Mesenchymal stem cell (in vitro differentiated cells and primary cell): ENCODE measurements around the gene TMEM130.

Source experiments
- DNase-seq: peaks from one replicate; pipeline ENCODE4 v3.0.0-alpha.2; 2013
- H2AFZ ChIP-seq: one replicate; pipeline ENCODE4 v1.6.1; 2013; ENCODE audit warnings: low read depth, mild to moderate bottlenecking, control low read depth, inconsistent platforms, low read length, moderate library complexity
- H2AK5ac ChIP-seq: 2 replicates; pipeline ENCODE4 v1.6.1; 2013; ENCODE audit warnings: low read length, moderate library complexity, mild to moderate bottlenecking, inconsistent platforms; ENCODE audit not compliant: severe bottlenecking
- H2BK120ac ChIP-seq: one replicate; pipeline ENCODE4 v1.6.1; 2013; ENCODE audit warnings: low read depth, mild to moderate bottlenecking, inconsistent platforms, low read length, moderate library complexity
- H2BK12ac ChIP-seq, 2 experiments: one replicate each; pipeline ENCODE4 v1.6.1; 2013; ENCODE audit warnings: inconsistent platforms in 2 of 2, low read length in 2 of 2, mild to moderate bottlenecking in 2 of 2, moderate library complexity in 2 of 2, control low read depth in 1 of 2
- H2BK15ac ChIP-seq: one replicate; pipeline ENCODE4 v1.6.1; 2013; ENCODE audit warnings: mild to moderate bottlenecking, low read depth, inconsistent platforms; ENCODE audit not compliant: poor library complexity, severe bottlenecking
- H2BK5ac ChIP-seq: 2 replicates; pipeline ENCODE4 v1.6.1; 2013; ENCODE audit warnings: low read depth, mild to moderate bottlenecking, low read length, control low read depth, inconsistent platforms; ENCODE audit not compliant: poor library complexity, severe bottlenecking
- H3K14ac ChIP-seq, 2 experiments: one replicate each; pipeline ENCODE4 v1.6.1; 2013; ENCODE audit warnings: inconsistent platforms in 2 of 2, low read length in 2 of 2, control low read depth in 1 of 2, mild to moderate bottlenecking in 1 of 2, moderate library complexity in 1 of 2
- H3K18ac ChIP-seq, 2 experiments: one replicate each; pipeline ENCODE4 v1.6.1; 2013; ENCODE audit warnings: inconsistent platforms in 2 of 2, low read length in 2 of 2, control low read depth in 1 of 2, low read depth in 1 of 2, mild to moderate bottlenecking in 1 of 2
- H3K23ac ChIP-seq, 2 experiments: one replicate each; pipeline ENCODE4 v1.6.1; 2013; ENCODE audit warnings: inconsistent platforms in 2 of 2, low read length in 2 of 2, mild to moderate bottlenecking in 2 of 2, moderate library complexity in 2 of 2, control low read depth in 1 of 2
- H3K27ac ChIP-seq: 2 replicates; pipeline ENCODE4 v1.5.1; 2013; ENCODE audit warnings: mild to moderate bottlenecking, moderate library complexity, low read length, control low read depth, inconsistent platforms; ENCODE audit not compliant: poor library complexity, severe bottlenecking
- H3K27me3 ChIP-seq, 2 experiments: 2 replicates each; pipeline versions ENCODE4 v1.6.1 to v1.7.0; 2013; ENCODE audit warnings: low read length in 2 of 2, mild to moderate bottlenecking in 2 of 2, moderate library complexity in 2 of 2, control low read depth in 1 of 2, inconsistent platforms in 1 of 2; ENCODE audit not compliant: control insufficient read depth in 1 of 2, insufficient read depth in 1 of 2
- H3K36me3 ChIP-seq, 2 experiments: 2 replicates each; pipeline versions ENCODE4 v1.6.1 to v1.7.0; 2013; ENCODE audit warnings: low read length in 2 of 2, control low read depth in 1 of 2, inconsistent platforms in 1 of 2, low read depth in 1 of 2, mild to moderate bottlenecking in 1 of 2; ENCODE audit not compliant: insufficient read depth in 2 of 2, control insufficient read depth in 1 of 2
- H3K4ac ChIP-seq, 2 experiments: one replicate each; pipeline ENCODE4 v1.6.1; 2013; ENCODE audit warnings: inconsistent platforms in 2 of 2, low read length in 2 of 2, mild to moderate bottlenecking in 2 of 2, moderate library complexity in 2 of 2, control low read depth in 1 of 2, low read depth in 1 of 2
- H3K4me1 ChIP-seq: 2 replicates; pipeline ENCODE4 v1.6.1; 2013; ENCODE audit warnings: low read depth, low read length, control low read depth; ENCODE audit not compliant: control insufficient read depth, insufficient read depth
- H3K4me2 ChIP-seq: 2 replicates; pipeline ENCODE4 v1.6.1; 2013; ENCODE audit warnings: low read length, mild to moderate bottlenecking, inconsistent platforms; ENCODE audit not compliant: poor library complexity, severe bottlenecking
- H3K4me3 ChIP-seq, 2 experiments: 2 replicates each; pipeline versions ENCODE4 v1.5.1 to v1.7.0; 2013; ENCODE audit warnings: low read length in 2 of 2, mild to moderate bottlenecking in 2 of 2, control low read depth in 1 of 2, low read depth in 1 of 2; ENCODE audit not compliant: insufficient read depth in 1 of 2
- H3K79me1 ChIP-seq: replicated peaks from 2 replicates; pipeline ENCODE4 v1.6.1; 2013; ENCODE audit warnings: mild to moderate bottlenecking, control low read depth, low read length, inconsistent platforms; ENCODE audit not compliant: poor library complexity, severe bottlenecking
- H3K9ac ChIP-seq: 2 replicates; pipeline ENCODE4 v1.7.0; 2013; ENCODE audit warnings: mild to moderate bottlenecking, low read length, moderate library complexity
- H3K9me3 ChIP-seq: 2 replicates; pipeline ENCODE4 v1.7.0; 2013; ENCODE audit warnings: mild to moderate bottlenecking, low read length; ENCODE audit not compliant: control insufficient read depth
- H4K8ac ChIP-seq: one replicate; pipeline ENCODE4 v1.6.1; 2013; ENCODE audit warnings: inconsistent platforms, mild to moderate bottlenecking, low read length, moderate library complexity
- H4K91ac ChIP-seq: one replicate; pipeline ENCODE4 v1.6.1; 2013; ENCODE audit warnings: mild to moderate bottlenecking, low read length, inconsistent platforms
- WGBS: methylation state at CpG from one replicate; pipeline ENCODE4 v1.1.7; 2013; ENCODE audit warnings: mixed read lengths; 5-methylcytosine and 5-hydroxymethylcytosine counted together

Gene TMEM130

DNA sequence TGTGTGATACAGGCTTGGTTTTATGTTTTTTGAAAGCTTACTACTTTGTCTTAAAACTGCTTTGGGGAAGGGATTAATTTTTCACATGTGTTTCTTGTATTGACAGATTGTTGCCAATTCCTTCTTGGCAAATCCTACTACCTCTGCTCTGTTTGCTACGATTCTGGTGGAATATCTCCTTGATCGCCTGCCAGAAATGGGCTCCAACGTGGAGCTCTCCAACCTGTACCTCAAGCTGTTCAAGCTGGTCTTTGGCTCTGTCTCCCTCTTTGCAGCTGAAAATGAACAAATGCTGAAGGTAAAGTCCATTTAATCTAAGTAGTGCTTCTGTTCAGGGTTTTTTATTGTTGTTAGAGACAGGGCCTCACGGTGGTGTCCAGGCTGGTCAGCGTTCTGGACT is 42.1 kb upstream of the TMEM130 start:
- Histone ChIP-seq H2BK15ac (no peak overlapping the region), H2BK5ac (no peak overlapping the region), H2BK120ac (no peak overlapping the region), H3K18ac (no peak overlapping the region), H4K91ac (no peak overlapping the region), H2BK12ac (no peak overlapping the region), H4K8ac (no peak overlapping the region), H3K4me3 (no peak overlapping the region), H3K4me2 (no peak overlapping the region), H2AK5ac (no peak overlapping the region), H3K9me3 (no peaks in the 10 kb centered on the region), H3K27ac (no peak overlapping the region), H3K4me1 (no peaks in the 10 kb centered on the region), H3K36me3 (peaks cover 55 to 90% of the 10 kb centered on the region in 2 experiments), H2AFZ (no peak overlapping the region), H3K27me3 (no peaks in the 10 kb centered on the region), H3K9ac (no peak overlapping the region), H3K14ac (no peak overlapping the region), H3K23ac (no peak overlapping the region), H3K4ac (no peak overlapping the region), H3K79me1 (peaks cover 37% of the 10 kb centered on the region)
- WGBS = 89% methylated on average over 3 of the region's 5 CpGs
- no peak for DNase-seq

DNA sequence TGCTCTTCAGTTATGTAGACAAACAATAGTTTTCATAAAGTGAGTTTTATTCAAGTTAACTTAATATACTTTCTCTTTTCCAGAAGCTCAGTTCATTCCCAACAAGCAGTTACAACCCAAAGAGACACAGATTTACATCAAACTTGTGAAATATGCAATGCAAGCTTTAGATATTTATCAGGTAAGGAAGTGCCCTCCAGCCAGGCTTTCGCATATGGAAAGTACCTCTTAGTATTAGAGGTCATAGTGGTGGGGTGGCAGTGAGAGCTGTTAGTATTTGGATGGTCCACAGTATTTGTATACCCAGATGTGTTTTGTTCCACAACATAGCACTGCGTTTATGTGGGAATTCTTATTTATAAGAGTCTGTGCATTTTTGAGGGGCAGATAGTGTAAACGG is 40.6 kb upstream of the TMEM130 start:
- Histone ChIP-seq H3K79me1 (peaks cover 31% of the 10 kb centered on the region), H3K4me3 (no peak overlapping the region), H3K4ac (no peak overlapping the region), H3K9ac (no peak overlapping the region), H2AFZ (no peak overlapping the region), H3K14ac (no peak overlapping the region), H3K4me1 (no peaks in the 10 kb centered on the region), H4K8ac (no peak overlapping the region), H3K23ac (no peak overlapping the region), H2BK15ac (no peak overlapping the region), H2BK5ac (no peak overlapping the region), H2BK120ac (no peak overlapping the region), H3K27ac (no peak overlapping the region), H3K27me3 (no peaks in the 10 kb centered on the region), H3K4me2 (no peak overlapping the region), H3K9me3 (no peaks in the 10 kb centered on the region), H2AK5ac (no peak overlapping the region), H4K91ac (no peak overlapping the region), H3K18ac (no peak overlapping the region), H3K36me3 (peaks cover 51 to 87% of the 10 kb centered on the region in 2 experiments), H2BK12ac (no peak overlapping the region)
- WGBS = 100% methylated on average over 2 of the region's 3 CpGs
- no peak for DNase-seq

DNA sequence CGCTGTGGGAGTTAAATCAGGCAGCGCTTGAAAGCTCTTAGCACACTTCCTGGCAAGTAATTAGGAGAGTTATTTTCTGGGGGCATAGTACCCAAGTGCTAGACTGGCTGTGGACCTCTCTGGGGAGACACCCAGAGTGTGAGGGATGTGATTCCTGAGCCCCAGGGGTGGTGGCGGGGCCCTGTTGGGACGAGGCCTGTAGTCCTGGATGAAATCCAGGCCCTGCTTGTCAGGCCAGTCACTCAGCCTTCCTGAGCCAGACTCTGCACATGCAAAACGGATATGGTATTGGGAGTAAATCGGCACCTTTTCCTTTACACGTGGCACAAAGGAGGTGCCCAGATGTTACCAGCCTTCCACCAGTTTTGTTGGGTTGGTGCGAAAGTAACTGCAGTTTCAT is 39.7 kb upstream of the TMEM130 start:
- Histone ChIP-seq H3K18ac (no peak overlapping the region), H2AFZ (no peak overlapping the region)

DNA sequence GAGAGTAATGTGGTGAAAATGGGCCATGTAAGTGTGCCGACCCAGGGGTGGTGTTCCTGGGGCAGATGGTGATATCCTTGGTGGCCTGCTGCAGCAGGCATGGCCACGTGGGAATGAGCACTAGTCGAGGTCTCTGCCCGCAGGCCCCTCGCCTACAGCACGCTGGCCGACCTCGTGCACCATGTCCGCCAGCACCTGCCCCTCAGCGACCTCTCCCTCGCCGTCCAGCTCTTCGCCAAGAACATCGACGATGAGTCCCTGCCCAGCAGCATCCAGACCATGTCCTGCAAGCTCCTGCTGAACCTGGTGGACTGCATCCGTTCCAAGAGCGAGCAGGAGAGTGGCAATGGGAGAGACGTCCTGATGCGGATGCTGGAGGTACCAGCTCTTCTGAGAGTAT is 38.8 kb upstream of the TMEM130 start:
- no peak overlapping the region for H3K27ac ChIP-seq

More for the DNA sequence above, 39.7 kb upstream of the TMEM130 start:
- H2BK12ac ChIP-seq = no peak overlapping the region
- no peak overlapping the region for H3K4ac ChIP-seq
- no peaks in the 10 kb centered on the region for H3K27me3 ChIP-seq
- H2BK15ac ChIP-seq = no peak overlapping the region
- H3K23ac ChIP-seq = no peak overlapping the region
- H2BK120ac ChIP-seq = no peak overlapping the region
- H3K79me1 ChIP-seq = peaks cover 31% of the 10 kb centered on the region
- no peak overlapping the region for H4K8ac ChIP-seq
- H3K27ac ChIP-seq = no peak overlapping the region
- H3K4me3 ChIP-seq = no peak overlapping the region
- H3K14ac ChIP-seq = no peak overlapping the region
- no peak overlapping the region for H3K9ac ChIP-seq
- H2BK5ac ChIP-seq = no peak overlapping the region
- DNase-seq = no peak
- no peaks in the 10 kb centered on the region for H3K4me1 ChIP-seq
- H4K91ac ChIP-seq = no peak overlapping the region
- H3K9me3 ChIP-seq = no peaks in the 10 kb centered on the region
- peaks cover 54 to 89% of the 10 kb centered on the region in 2 experiments for H3K36me3 ChIP-seq
- H3K4me2 ChIP-seq = no peak overlapping the region
- WGBS = 97% methylated on average over 8 of the region's 8 CpGs
- H2AK5ac ChIP-seq = no peak overlapping the region

More for the DNA sequence above, 38.8 kb upstream of the TMEM130 start:
- Histone ChIP-seq H3K14ac (no peak overlapping the region), H4K8ac (no peak overlapping the region), H2BK15ac (no peak overlapping the region), H2BK120ac (no peak overlapping the region), H3K4ac (no peak overlapping the region), H3K9ac (no peak overlapping the region), H3K18ac (no peak overlapping the region), H2BK5ac (no peak overlapping the region), H3K4me2 (no peak overlapping the region), H3K36me3 (peaks cover 60 to 95% of the 10 kb centered on the region in 2 experiments), H3K4me1 (no peaks in the 10 kb centered on the region), H2BK12ac (no peak overlapping the region), H4K91ac (no peak overlapping the region), H3K9me3 (no peaks in the 10 kb centered on the region), H3K23ac (no peak overlapping the region), H3K27me3 (no peaks in the 10 kb centered on the region), H2AFZ (no peak overlapping the region), H2AK5ac (no peak overlapping the region), H3K4me3 (no peak overlapping the region), H3K79me1 (peaks cover 31% of the 10 kb centered on the region)
- DNase-seq = no peak
- WGBS = 97% methylated on average over 19 of the region's 19 CpGs
